Adipose tissue (tissue), 3 donors: ENCODE measurements around the gene SMURF1. TPM values are rescaled to one million over a fixed set of nuclear protein-coding genes. Genes with fewer than 3 reads are reported as not detected.

Source experiments
- H3K27ac ChIP-seq: one replicate; pipeline ENCODE4 v1.5.1; 2013; ENCODE audit warnings: low read depth, low read length
- WGBS, 3 donors: extraction: QIAGEN DNeasy Blood & Tissue Kit; methylation state at CpG; one replicate each; pipeline ENCODE4 v1.1.7; 2013; 5-methylcytosine and 5-hydroxymethylcytosine counted together
- polyA plus RNA-seq, 3 donors: library from polyadenylated mRNA; stranded (reverse); fragments of 200-250 nt; gene quantifications; one replicate each; pipeline ENCODE4 v1.2.3, GENCODE V29; 2013
- donor health status: healthy with polysubstance abuse.
- donor health status: Bipolar disorder and iron deficiency.
- donor health status: healthy.

SMURF1 gene
- polyA plus RNA-seq, 3 donors, result 9.7 to 13.9 (median 10.3) TPM

DNA sequence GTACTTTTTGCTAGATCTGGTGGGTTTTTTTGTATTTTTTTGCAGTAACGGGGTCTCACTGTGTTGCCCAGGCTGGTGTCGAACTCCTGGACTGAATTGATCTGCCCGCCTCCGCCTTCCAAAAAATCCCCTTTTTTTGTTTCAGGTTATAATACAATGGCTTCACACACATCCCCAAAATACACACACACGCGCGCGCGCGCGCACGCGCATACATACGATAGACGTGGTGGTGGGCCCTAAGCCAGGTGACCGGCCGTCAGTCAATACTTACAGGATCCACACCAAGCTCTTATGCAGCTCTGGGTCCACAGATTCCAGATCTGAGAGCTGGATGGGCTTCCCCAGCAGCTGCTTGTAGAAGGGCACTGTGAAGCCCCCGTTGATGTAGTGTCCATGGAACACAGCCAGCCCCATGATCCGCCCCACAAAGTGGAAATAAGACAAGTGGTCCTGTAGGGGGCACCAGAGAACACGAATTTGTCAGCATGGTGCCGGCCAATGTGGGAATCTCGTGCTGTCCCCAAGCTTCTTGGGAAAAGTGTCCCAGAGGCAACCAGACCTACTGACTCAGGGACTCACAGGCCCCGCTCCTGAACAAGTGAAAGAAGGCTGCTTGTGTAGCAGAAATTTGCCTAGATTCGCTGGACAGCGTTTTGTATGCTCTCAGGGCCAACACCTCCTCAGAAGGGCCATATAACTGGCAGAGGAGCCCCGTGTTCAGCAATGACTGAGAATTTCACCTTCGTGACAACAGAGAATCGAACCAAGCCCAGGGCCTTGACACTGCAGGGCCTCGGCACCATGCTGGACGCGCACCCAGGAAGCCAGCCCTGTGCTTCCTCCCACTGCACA is 103.6 kb downstream of the SMURF1 start:
- WGBS, 3 donors, result 71 to 72% (median 71%) methylated on average over 31 of the region's 31 CpGs
- no peak overlapping the region for H3K27ac ChIP-seq

DNA sequence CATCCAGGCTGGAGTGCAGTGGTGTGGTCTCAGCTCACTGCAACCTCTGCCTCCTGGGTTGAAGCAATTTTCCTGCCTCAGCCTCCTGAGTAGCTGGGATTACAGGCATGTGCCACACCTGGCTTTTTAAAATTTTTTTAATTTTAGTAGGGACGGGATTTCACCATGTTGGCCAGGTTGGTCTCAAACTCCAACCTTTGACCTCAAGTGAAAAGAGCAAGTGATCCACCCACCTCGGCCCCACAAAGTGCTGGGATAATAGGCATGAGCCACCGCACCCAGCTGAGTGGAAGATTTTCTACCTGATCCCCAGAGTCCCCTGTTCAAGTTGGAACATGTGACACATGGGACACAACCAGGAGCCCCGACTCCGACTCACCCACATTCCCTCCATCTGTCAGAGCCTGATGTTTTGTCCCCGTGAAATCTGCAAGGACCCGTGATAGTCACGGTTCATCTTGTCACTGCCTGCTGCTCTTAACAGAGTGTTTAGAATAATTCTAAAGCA is 104.5 kb downstream of the SMURF1 start:
- WGBS, 3 donors, result 82 to 94% (median 88%) methylated on average over 8 of the region's 8 CpGs
- H3K27ac ChIP-seq, result no peak overlapping the region

DNA sequence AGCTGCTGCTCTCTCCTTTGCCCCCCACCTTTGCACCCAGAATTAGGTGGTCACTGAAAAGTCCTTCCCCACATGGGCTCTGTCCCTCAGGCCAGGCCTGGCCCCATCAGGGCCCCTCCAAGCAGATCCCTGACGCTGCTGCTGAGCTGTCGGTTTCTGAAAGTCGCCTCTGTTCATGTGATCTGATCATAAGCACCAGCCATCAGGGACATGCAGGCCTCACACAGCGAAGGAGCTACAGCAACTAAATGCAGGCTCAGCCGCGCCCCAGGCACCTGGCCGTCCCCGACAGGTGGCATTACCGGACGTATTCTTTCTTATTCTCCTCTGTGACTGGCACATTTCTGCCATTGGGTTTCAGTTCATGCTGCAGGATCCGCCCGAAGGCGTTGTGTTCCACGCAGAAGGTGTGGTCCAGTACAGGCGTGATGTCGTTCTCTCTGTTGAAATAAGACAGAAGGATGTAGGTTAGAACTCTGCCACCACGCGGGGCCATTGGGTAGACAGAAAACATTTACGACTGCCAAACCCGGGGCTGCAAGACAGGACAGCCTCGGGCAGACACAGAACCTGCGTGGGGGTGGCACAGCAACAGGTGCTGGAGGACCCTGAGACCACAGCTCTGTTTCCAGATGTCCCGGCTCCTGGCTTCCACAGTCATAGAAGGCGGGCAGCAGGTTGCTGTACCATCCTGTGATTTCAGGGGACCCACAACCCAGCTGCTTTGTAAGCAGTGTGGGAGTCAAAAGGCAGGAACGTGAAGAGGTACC is 105.6 kb downstream of the SMURF1 start:
- WGBS, 3 donors, result 93 to 94% (median 93%) methylated on average over 25 of the region's 25 CpGs
- H3K27ac ChIP-seq, result no peak overlapping the region

DNA sequence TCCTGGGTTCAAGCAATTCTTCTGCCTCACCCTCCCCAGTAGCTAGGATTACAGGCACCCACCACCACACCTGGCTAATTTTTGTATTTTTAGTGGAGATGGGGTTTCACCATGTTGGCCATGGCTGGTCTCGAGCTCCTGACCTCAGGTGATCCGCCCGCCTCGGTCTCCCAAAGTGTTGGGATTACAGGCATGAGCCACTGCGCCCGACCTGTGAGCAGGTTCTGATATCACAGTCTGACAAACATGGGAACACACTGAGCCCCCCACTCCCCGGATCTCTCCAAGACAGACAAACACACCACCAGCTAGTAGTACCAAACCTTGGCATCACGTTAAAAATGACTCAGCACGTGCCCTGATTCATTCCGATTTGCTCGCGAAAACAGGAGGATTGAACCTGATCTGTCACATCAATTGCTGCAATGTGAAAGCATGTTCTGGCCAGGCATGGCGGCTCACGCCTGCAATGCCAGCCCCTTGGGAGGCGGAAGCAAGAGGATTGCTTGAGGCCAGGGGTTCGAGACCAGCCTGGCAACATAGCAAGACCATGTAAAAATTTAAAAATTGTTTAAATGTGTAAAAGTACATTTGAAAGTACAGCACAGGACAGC is 106.5 kb downstream of the SMURF1 start:
- H3K27ac ChIP-seq, result no peak overlapping the region
- 95 to 96% (median 96%) methylated on average over 16 of the region's 16 CpGs for WGBS, 3 donors

DNA sequence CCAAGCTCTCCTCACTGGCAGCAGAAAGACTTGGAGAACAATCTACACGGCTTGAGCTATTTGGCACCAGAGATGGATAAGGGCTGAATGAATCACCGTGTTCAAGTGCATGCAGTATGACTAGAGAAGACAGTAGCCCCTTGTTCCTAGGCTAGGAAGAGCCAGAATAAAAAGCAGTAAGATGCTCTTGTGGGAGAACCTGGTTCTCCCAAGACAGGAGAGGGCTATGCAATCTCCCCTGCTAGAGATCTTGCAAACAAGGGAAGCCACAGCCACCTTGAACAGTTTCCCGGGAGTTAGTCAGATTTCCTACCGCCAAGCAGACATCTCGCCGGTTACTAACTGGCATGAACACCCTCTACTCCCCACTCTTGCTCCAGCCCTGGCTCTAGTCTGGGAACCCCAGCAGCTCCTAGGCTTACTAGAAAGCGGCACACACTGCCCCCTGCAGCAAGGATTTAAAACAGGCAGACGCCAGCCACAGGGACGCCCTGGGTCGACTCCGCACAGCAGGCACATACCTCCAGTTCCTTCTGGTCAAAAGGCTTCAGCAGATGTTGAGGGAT is 107.3 kb downstream of the SMURF1 start:
- H3K27ac ChIP-seq, result no peak overlapping the region
- WGBS, 3 donors, result 72 to 77% (median 73%) methylated on average over 11 of the region's 11 CpGs

DNA sequence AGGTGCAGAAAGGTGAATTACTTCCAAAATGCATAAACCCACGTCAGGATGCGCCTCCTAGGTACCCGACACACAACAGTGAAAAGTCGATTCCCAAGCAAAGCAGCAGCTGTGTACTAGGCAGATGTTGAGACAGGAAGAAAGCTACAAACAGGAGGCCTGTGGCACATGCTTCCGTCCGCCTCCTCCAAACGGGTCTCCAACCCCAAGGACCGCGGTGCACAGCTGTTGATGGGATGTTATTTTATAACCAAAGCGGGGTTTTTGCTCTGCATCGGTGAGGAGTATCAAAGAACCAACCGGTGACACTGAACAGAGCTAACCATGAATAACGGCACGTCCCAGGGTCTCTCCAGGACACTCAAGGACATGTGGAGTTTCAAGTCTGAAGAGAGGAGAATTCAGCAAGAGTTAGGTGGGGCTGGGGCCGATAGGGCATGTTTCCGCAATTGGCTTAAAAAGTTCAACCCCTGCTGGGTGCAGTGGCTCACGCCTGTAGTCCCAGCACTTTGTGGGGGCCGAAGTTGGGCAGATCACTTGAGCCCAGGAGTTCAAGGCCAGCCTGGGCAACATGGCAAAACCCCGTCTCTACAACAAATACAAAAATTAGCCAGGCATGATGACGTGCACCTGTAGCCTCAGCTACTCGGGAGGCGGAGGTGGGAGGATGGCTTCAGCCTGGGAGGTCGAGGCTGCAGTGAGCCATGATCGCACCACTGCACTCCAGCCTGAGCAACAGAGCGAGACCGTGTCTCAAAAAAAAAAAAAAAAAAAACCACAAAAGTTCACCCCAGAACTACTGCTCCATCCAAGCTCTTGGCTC is 108.0 kb downstream of the SMURF1 start:
- WGBS, 3 donors, result 86 to 93% (median 88%) methylated on average over 26 of the region's 26 CpGs
- H3K27ac ChIP-seq, result no peak overlapping the region

DNA sequence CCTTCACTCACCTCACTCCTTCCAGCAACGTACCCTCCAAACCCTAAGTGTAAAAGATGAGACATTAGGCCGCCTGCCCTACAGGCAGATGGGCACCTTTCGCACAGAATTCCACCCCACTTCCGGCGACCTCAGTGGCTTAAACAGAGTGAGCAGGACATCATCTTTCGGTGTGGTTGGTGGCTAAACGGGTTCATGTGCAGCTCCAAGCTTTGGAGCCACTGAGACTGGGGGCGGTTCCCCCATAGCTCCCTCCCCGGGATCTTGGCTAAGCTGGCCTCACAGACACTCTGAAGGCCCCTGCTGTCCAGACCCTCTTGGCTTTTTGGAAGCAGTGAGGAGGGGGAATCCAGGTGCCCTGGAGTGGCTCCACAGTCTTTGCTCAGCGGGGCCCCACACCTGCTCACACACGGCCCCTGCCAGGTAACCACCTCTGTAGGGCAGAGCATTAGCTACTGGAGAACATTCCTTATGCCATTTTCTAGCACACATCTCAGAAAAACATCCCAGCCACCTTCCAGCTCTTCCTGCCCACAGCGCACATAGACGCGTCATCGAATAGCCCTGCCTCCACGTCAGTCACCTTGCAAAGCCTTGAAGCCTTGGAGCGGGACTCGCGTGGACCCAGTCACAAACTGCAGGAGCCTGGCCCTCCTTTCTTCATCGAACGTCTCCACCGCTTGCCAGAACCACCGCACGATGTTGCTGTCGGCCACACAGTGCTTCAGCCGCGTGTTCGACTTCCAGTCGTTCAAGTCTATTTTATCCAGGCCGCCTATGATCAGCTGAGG is 108.8 kb downstream of the SMURF1 start:
- WGBS, 3 donors, result 91 to 95% (median 93%) methylated on average over 30 of the region's 30 CpGs

DNA sequence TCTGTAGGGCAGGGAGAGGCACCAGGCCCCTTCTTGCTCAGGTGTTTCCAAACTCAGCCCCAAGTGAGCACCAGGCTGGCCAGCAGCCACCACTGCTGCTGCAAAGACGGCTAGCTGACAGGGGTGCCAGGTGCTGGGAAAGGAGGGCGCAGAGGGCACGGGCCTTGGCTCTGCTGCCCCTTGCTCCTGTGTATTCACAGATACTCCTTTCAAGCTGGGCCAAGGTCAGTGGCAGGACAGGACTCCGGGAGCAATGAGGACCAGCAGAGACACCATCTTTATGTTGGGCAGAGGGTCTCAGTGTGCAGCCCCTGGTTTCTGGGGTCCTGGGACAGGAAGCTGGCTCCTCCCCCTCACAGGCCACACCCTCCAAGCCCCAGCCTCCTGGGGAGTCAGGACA is 110.1 kb downstream of the SMURF1 start:
- 61 to 83% (median 80%) methylated on average over 4 of the region's 4 CpGs for WGBS, 3 donors
- H3K27ac ChIP-seq, result peak overlapping the region; percentile 21

More for the DNA sequence above, 108.8 kb downstream of the SMURF1 start:
- no peak overlapping the region for H3K27ac ChIP-seq

DNA sequence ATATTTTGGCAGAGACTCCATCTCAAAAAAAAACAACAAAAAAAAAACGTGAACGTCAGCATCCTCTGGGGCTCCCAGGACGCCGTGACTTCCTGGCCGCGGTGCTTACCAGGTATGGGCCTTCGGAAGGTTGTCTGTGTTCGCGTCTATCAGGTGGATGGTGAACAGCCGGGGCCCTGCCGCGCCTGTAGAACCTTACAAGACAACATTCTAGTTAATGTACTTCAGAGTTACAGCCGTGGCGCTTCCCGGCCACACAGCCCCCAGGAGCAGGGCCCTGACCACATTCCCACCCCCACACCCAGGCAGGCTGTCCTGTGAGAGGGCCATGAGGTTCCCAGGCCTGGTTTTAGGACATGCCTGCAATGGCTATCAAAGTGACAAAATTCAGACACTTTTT is 111.0 kb downstream of the SMURF1 start:
- H3K27ac ChIP-seq, result no peak overlapping the region
- WGBS, 3 donors, result 86 to 92% (median 89%) methylated on average over 15 of the region's 15 CpGs

DNA sequence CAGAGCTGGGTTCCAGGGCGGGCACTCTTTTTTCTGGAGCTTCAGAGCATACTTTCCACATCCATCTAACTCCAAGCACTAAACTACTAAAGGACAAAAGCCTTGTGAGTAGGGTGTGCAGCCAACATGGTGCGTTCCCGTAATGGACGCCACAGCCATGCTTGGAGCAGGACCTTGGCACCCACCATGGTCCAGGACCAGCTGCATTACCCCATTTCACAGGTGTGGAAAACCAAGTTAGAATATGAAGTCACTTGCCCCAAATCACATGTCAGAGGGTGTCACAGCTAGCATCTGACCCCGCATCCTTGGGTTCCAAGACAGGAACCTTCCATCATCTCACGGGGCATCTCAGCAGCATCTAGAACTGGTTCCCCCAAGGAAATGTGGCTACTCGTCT is 112.4 kb downstream of the SMURF1 start:
- H3K27ac ChIP-seq, result peak overlapping the region; percentile 77
- WGBS, 3 donors, result 91 to 94% (median 93%) methylated on average over 7 of the region's 7 CpGs

DNA sequence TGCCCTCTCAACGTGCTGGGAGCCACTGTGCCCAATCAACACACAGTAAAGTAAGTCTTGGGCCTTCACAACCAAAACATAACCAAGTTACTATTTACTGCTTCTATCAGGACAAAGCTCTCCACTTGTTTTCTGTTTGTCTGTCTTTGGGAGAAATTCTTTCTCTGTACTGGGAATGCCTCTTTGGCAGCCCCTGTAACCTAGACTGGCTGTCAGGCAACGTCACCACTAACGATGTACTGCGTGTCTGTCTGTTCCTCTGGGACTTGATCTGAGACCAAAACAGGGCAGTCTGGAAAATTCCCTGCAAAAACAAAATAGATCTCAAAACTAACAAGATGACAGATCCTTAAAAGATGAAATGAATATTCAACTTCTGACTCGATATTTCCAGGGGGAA is 113.0 kb downstream of the SMURF1 start:
- no peak overlapping the region for H3K27ac ChIP-seq
- 68 to 78% (median 76%) methylated on average over 5 of the region's 5 CpGs for WGBS, 3 donors

DNA sequence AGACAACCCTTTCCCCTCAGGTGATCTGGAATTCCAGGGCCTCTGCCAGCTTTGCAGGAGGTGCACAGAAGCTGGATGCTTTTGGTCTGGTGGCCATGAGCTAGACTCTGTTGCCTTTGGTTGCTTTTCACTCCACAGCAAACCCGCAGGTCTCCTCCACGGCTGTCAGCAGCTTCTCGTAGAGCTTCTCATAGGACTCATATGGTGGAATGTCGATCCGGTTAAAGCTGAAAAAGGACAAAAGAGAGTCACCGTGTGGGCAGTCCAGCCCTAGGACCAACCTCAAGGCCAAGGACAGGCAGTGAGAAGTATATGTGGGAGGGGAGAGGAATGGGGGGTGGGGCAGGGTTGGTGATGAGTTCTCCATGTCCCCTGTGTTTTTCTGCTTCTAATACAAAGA is 113.5 kb downstream of the SMURF1 start:
- 94 to 97% (median 96%) methylated on average over 6 of the region's 6 CpGs for whole genome bisulfite sequencing, 3 donors
- no peak overlapping the region for H3K27ac ChIP-seq

DNA sequence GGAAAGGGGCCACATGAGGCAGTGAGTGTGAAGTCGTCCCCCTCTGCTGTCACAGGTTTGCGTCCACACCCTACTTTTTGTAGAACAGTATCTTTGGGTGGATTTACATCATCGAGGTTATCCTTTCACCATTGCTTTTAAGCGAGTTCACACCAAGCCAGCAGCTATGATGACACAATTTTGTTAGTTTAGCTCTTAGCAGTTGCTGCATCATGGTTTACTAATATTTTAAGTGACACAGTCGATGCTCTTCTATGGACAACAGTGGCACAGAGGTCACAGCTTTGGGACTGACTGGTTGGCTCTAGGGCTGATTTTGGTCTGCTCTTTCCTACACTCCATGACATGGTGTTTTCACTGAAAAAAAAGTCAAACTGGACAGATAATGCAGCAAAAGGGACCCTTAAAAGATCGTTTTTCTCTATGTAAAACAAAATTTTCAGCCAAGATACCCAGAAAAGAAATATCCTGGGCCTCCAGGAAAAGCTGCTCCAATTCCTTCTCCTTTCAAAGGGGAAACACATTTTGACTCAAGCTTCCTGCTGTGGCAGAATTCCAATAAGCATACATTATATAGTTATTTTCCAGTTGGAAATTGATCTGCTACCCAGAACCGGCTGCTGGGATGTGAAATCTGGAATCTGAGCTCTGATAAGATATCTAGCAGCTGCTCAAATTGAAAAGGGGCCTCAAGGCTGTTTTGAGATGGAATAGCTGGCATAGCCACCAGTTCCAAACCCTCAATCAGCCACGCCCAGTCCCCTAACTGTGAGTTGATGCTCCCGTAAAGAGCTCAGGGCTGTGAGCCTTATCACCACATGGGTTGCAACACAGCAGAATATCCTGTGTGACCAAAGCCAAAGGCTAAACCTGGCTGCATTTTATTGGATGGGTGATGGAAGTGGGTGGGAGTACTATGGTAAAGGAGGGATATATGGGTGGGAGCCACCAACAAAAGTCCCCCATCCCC is 114.2 kb downstream of the SMURF1 start:
- WGBS, 3 donors, result 68 to 86% (median 77%) methylated on average over 9 of the region's 9 CpGs

DNA sequence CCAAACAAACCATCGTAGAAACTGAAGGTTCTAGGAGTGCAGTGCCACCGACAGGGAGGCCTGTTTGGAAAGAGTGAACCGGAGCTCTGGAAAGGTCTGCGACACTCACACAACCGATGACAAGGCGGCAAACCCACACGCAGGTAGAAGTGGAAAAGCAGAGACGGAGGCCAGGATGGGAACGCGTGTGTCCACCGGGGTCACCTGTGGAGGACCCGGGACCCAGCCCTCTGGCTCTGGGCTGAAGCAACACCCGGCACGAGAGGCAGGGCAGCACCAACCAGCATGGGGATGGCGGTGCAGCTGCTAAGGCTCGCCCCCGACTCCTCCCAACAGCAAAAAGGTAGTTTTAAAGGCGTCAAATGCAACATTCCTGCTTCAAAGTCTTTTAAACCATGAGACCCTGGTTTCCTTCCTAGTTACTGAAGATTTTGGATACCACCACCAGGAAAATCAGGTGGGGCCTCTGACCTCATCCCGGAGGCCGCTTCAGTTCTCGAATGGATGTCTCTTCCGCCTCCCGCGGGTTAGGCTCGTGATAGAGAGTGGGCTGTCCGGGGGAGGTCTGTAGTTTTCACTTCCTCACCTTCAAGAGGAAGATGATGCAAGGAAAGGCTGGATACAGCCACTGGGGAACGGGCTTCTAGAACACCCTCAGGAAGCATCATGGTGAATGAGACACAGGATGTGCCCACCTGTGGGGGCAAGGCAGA is 115.5 kb downstream of the SMURF1 start:
- H3K27ac ChIP-seq, result no peak overlapping the region
- 90 to 95% (median 92%) methylated on average over 27 of the region's 27 CpGs for WGBS, 3 donors

More for the DNA sequence above, 114.2 kb downstream of the SMURF1 start:
- H3K27ac ChIP-seq, result no peak overlapping the region

DNA sequence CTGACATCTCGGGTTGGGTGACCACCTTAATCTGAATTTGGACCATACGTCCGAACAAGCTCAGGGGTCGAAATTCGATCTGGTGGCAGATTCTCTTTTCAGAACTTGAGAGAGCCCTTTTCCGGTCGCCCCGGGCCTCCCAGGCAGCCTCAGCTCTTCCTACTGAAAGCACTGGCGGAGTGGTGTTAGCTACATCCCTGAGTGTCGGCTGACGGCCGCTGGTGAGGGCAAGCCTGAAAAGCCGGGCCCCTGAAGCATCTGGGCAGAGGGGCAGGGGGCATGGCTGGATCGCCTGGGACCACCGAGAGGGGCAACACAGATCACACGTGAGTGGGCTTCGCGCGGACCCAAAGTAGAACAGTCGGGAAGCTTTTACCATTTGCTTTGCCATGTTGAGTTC is 116.1 kb downstream of the SMURF1 start:
- WGBS, 3 donors, result 91 to 97% (median 94%) methylated on average over 20 of the region's 20 CpGs
- H3K27ac ChIP-seq, result no peak overlapping the region
